ENCODE data around the gene ZFP82.

DNA sequence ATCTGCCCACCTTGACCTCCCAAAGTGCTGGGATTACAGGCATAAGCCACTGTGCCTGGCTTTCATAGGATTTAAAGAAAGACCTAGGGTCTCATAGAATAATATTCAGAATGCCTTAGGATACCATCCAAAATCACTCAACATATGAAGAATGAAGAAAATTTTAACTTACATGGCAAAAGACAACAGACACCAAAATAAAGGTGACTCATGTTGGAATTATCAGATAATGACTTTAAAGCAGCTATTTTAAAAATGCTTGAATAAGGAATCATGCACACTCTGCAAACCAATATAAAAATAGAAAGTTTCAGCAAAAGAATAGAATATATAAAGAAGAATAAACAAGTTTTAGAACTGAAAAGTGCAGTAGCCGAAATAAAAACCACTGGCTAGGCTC is 41.6 kb upstream of the ZFP82 start:
- TF ChIP-seq, protein P1, sequence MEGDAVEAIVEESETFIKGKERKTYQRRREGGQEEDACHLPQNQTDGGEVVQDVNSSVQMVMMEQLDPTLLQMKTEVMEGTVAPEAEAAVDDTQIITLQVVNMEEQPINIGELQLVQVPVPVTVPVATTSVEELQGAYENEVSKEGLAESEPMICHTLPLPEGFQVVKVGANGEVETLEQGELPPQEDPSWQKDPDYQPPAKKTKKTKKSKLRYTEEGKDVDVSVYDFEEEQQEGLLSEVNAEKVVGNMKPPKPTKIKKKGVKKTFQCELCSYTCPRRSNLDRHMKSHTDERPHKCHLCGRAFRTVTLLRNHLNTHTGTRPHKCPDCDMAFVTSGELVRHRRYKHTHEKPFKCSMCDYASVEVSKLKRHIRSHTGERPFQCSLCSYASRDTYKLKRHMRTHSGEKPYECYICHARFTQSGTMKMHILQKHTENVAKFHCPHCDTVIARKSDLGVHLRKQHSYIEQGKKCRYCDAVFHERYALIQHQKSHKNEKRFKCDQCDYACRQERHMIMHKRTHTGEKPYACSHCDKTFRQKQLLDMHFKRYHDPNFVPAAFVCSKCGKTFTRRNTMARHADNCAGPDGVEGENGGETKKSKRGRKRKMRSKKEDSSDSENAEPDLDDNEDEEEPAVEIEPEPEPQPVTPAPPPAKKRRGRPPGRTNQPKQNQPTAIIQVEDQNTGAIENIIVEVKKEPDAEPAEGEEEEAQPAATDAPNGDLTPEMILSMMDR (IDR thresholded peaks at IDR 0.05), result no peak
- TF ChIP-seq POLR2A (IDR thresholded peaks at IDR 0.05) (no peak), EP300 (IDR thresholded peaks at IDR 0.05) (no peak)
